AG04449 (cell line): ENCODE results near the gene THOP1.

Experiments
- CTCF ChIA-PET: fragments of 350-600 bp; formaldehyde crosslinking; extraction: SDS; loops from one replicate; lab custom pipeline; 2021; ENCODE audit warnings: antibody characterized with exemption; lab: Yijun Ruan, JAX
- POLR2A ChIA-PET: fragments of 400-600, 350-600 bp; formaldehyde crosslinking; extraction: SDS; loops from one replicate; lab custom pipeline; 2020; ENCODE audit warnings: antibody characterized with exemption, inconsistent platforms; lab: Yijun Ruan, JAX
- DNase-seq: peaks from one replicate; pipeline ENCODE4 v3.0.0-alpha.2; 2010; ENCODE audit warnings: low read depth, low spot score
- H3K4me3 ChIP-seq: 2 replicates; pipeline ENCODE4 v1.5.1; 2011; ENCODE audit warnings: low read depth, mild to moderate bottlenecking, control low read depth, low read length
- CTCF ChIP-seq: IDR thresholded peaks from one replicate; pipeline ENCODE4 v1.5.1; 2011; ENCODE audit warnings: mild to moderate bottlenecking, moderate library complexity, low read length, control low read depth, inconsistent platforms; ENCODE audit not compliant: insufficient read depth; ENCODE audit errors: missing control alignments

Gene THOP1

GRCh38 chr19:2819540-2820111 is 34.3 kb downstream of the THOP1 start, which contains the start of gene ZNF554:
Gene ZNF554 (plus strand): TSS chr19:2819868. CDS start chr19:2820072, 204 bp downstream.
- peak; percentile 98 for TF ChIP-seq CTCF
- CTCF ChIA-PET: interaction anchor here (0.6 to 2.2 kb wide), 24 partner anchors 9 to 215 kb away, joined by 3 to 14 read pairs (median 4); partner anchors contain the start of genes SGTA, ZNF555 and ZNF57
- DNase-seq: peak; percentile 57
- POLR2A ChIA-PET: no interaction called here
- peak within 1 kb of the TSS; percentile 75 for H3K4me3 ChIP-seq

- TF ChIP-seq CTCF: no peak
- ChIA-PET CTCF (interaction anchor here (0.7 to 2.2 kb wide), 10 partner anchors 10 to 172 kb away, joined by 3 to 14 read pairs (median 4); partner anchors contain the start of gene ZNF555), POLR2A (no interaction called here)
- peak overlapping the region; percentile 75 for H3K4me3 ChIP-seq
- DNase-seq: no peak
Observed at GRCh38 chr19:2820112-2820702, 34.9 kb downstream of the THOP1 start.

- ChIA-PET CTCF (interaction anchor here (1.9 kb wide), 1 partner anchor 12 kb away, joined by 6 read pairs; no protein-coding TSS in a partner anchor), POLR2A (no interaction called here)
- no peak overlapping the region for H3K4me3 ChIP-seq
- TF ChIP-seq CTCF: no peak
- DNase-seq: no peak
Observed at GRCh38 chr19:2822846-2823245, 37.5 kb downstream of the THOP1 start.

- no peak overlapping the region for H3K4me3 ChIP-seq
- TF ChIP-seq CTCF: no peak
- CTCF ChIA-PET: interaction anchor here (1.9 kb wide), 1 partner anchor 11 kb away, joined by 6 read pairs; no protein-coding TSS in a partner anchor
- POLR2A ChIA-PET: no interaction called here
- DNase-seq: no peak
Observed at GRCh38 chr19:2823646-2824045, 38.3 kb downstream of the THOP1 start.

- POLR2A ChIA-PET: no interaction called here
- CTCF ChIA-PET: no interaction called here
- H3K4me3 ChIP-seq: no peak overlapping the region
- DNase-seq: no peak
- no peak for TF ChIP-seq CTCF
Observed at GRCh38 chr19:2824129-2824528, 38.8 kb downstream of the THOP1 start.

- ChIA-PET POLR2A (no interaction called here), CTCF (no interaction called here)
- TF ChIP-seq CTCF: no peak
Observed at GRCh38 chr19:2827022-2827421, 41.7 kb downstream of the THOP1 start.

More at GRCh38 chr19:2827022-2827421, 41.7 kb downstream of the THOP1 start:
- no peak overlapping the region for H3K4me3 ChIP-seq
- no peak for DNase-seq
